ENCODE data around the gene ANKLE2. TPM values are rescaled to one million over a fixed set of nuclear protein-coding genes. Genes with fewer than 3 reads are reported as not detected.
"Not testable (repeated sequence)": the region's sequence is repeated elsewhere in the genome, so short reads cannot be mapped to it uniquely, and the experiment has no call there.

Gene ANKLE2
- total and polyA plus RNA-seq, 10 donors = 25.7 to 86.5 (median 76.2) TPM

GRCh38 chr12:132801741-132802140, 40.1 kb upstream of the ANKLE2 start:
- peaks cover under 1 to 99% (median 94%) of the 10 kb centered on the region in 6 donors for H3K36me3 ChIP-seq
- no peak for TF ChIP-seq CTCF (IDR thresholded peaks at IDR 0.05 in 8 of 11, conservative IDR thresholded peaks at IDR 0.05 in 3 of 11)
- no peak for TF ChIP-seq POLR2A (IDR thresholded peaks at IDR 0.05)
- TF ChIP-seq POLR2AphosphoS5 (IDR thresholded peaks at IDR 0.05) = no peak
- H3K4me1 ChIP-seq = no peaks in the 10 kb centered on the region
- no peaks in the 10 kb centered on the region for H3K9me3 ChIP-seq
- H3K27me3 ChIP-seq (replicated peaks in 1 of 7) = no peaks in the 10 kb centered on the region
- no peak overlapping the region for H3K27ac ChIP-seq
- 90 to 95% (median 93%) methylated on average over 17 to 28 of the region's 28 CpGs for WGBS, 5 donors
- H3K4me3 ChIP-seq = no peak overlapping the region
- no peak for DNase-seq
- intact Hi-C loops (cut with DNase I; ENCODE audit: low total_unique reads) = no loop called here

GRCh38 chr12:132798836-132799235, 37.2 kb upstream of the ANKLE2 start:
- no peak overlapping the region for H3K27ac ChIP-seq
- WGBS, 5 donors = 91 to 97% (median 97%) methylated on average over 10 to 15 of the region's 15 CpGs

GRCh38 chr12:132797820-132798570, 36.4 kb upstream of the ANKLE2 start:
- 94 to 96% (median 95%) methylated on average over 24 of the region's 24 CpGs for WGBS, 5 donors
- Histone ChIP-seq H3K4me1 (no peaks in the 10 kb centered on the region), H3K36me3 (peaks cover 4 to 96% (median 93%) of the 10 kb centered on the region in 6 donors), H3K4me3 (no peak overlapping the region), H3K27ac (no peak overlapping the region), H3K27me3 (replicated peaks in 1 of 7) (no peaks in the 10 kb centered on the region), H3K9me3 (no peaks in the 10 kb centered on the region)
- TF ChIP-seq POLR2AphosphoS5 (IDR thresholded peaks at IDR 0.05) = no peak
- TF ChIP-seq POLR2A (IDR thresholded peaks at IDR 0.05) = no peak
- no peak for TF ChIP-seq CTCF (IDR thresholded peaks at IDR 0.05 in 8 of 11, conservative IDR thresholded peaks at IDR 0.05 in 3 of 11)
- no peak for DNase-seq
- intact Hi-C loops (cut with DNase I; ENCODE audit: low total_unique reads) = no loop called here

More at GRCh38 chr12:132798836-132799235, 37.2 kb upstream of the ANKLE2 start:
- no peak overlapping the region for H3K4me3 ChIP-seq
- peaks cover 4 to 100% (median 98%) of the 10 kb centered on the region in 6 donors for H3K36me3 ChIP-seq
- no peaks in the 10 kb centered on the region for H3K27me3 ChIP-seq (replicated peaks in 1 of 7)
- intact Hi-C loops (cut with DNase I; ENCODE audit: low total_unique reads) = no loop called here
- no peak for DNase-seq
- no peaks in the 10 kb centered on the region for H3K9me3 ChIP-seq
- H3K4me1 ChIP-seq = no peaks in the 10 kb centered on the region
- TF ChIP-seq POLR2AphosphoS5 (IDR thresholded peaks at IDR 0.05) (peak in 1 of 3 donors; percentile 29), CTCF (IDR thresholded peaks at IDR 0.05 in 8 of 11, conservative IDR thresholded peaks at IDR 0.05 in 3 of 11) (no peak), POLR2A (IDR thresholded peaks at IDR 0.05) (no peak)

GRCh38 chr12:132795847-132796246, 34.2 kb upstream of the ANKLE2 start:
- Histone ChIP-seq H3K36me3 (peaks cover 4 to 96% (median 81%) of the 10 kb centered on the region in 6 donors), H3K4me1 (no peaks in the 10 kb centered on the region), H3K27ac (no peak overlapping the region), H3K4me3 (no peak overlapping the region), H3K27me3 (replicated peaks in 1 of 7) (no peaks in the 10 kb centered on the region), H3K9me3 (no peaks in the 10 kb centered on the region)
- intact Hi-C loops (cut with DNase I; ENCODE audit: low total_unique reads) = no loop called here
- TF ChIP-seq POLR2AphosphoS5 (IDR thresholded peaks at IDR 0.05) (peak in 1 of 3 donors; percentile 12), POLR2A (IDR thresholded peaks at IDR 0.05) (no peak)
- WGBS, 5 donors = 94 to 98% (median 95%) methylated on average over 14 of the region's 14 CpGs
- DNase-seq = no peak

GRCh38 chr12:132791940-132792339, 30.3 kb upstream of the ANKLE2 start:
- H3K4me1 ChIP-seq; DNase-seq; H3K4me3 ChIP-seq; H3K27me3 ChIP-seq (replicated peaks in 1 of 7); intact Hi-C loops (cut with DNase I; ENCODE audit: low total_unique reads); H3K9me3 ChIP-seq; H3K27ac ChIP-seq: not testable (repeated sequence)
- H3K36me3 ChIP-seq = peaks cover 4 to 96% (median 70%) of the 10 kb centered on the region in 6 donors
- 89 to 100% (median 95%) methylated on average over 1 to 2 of the region's 2 CpGs for WGBS, 5 donors

Data from spleen (tissue), 11 donors.